ENCODE measurements around the gene OR2AE1.

OR2AE1 gene

GRCh38 chr7:99855236-99855635, 21.6 kb downstream of the OR2AE1 start:
- DNase-seq (ENCODE audit: low spot score), result no peak

- no peak for DNase-seq (ENCODE audit: low spot score)
Observed at GRCh38 chr7:99848420-99849216, 28.2 kb downstream of the OR2AE1 start.

- no peak for DNase-seq (ENCODE audit: low spot score)
Observed at GRCh38 chr7:99844328-99844727, 32.5 kb downstream of the OR2AE1 start.

- DNase-seq (ENCODE audit: low spot score), result no peak
Observed at GRCh38 chr7:99843808-99844207, 33.0 kb downstream of the OR2AE1 start.

- DNase-seq (ENCODE audit: low spot score), result no peak
Observed at GRCh38 chr7:99842926-99843325, 33.9 kb downstream of the OR2AE1 start.

- no peak for DNase-seq (ENCODE audit: low spot score)
Observed at GRCh38 chr7:99840136-99840869, 36.5 kb downstream of the OR2AE1 start.

- DNase-seq (ENCODE audit: low spot score), result no peak
Observed at GRCh38 chr7:99839287-99840021, 37.4 kb downstream of the OR2AE1 start.

- DNase-seq (ENCODE audit: low spot score), result no peak
Observed at GRCh38 chr7:99837649-99838361, 39.0 kb downstream of the OR2AE1 start.

GRCh38 chr7:99835189-99835588, 41.6 kb downstream of the OR2AE1 start:
- no peak for DNase-seq (ENCODE audit: low spot score)

GRCh38 chr7:99834382-99834781, 42.5 kb downstream of the OR2AE1 start:
- no peak for DNase-seq (ENCODE audit: low spot score)

GRCh38 chr7:99833289-99833877, 43.5 kb downstream of the OR2AE1 start:
- no peak for DNase-seq (ENCODE audit: low spot score)

- no peak for DNase-seq (ENCODE audit: low spot score)
Observed at GRCh38 chr7:99831595-99831994, 45.2 kb downstream of the OR2AE1 start.

GRCh38 chr7:99829524-99830160, 47.2 kb downstream of the OR2AE1 start:
- no peak for DNase-seq (ENCODE audit: low spot score)

GRCh38 chr7:99828811-99829210, 48.0 kb downstream of the OR2AE1 start:
- no peak for DNase-seq (ENCODE audit: low spot score)

- DNase-seq (ENCODE audit: low spot score), result no peak
Observed at GRCh38 chr7:99827040-99827778, 49.6 kb downstream of the OR2AE1 start.

Measured in CD4-positive, alpha-beta T cell treated with Interleukin-15 for 4 hours (primary cell).